ENCODE results near the gene DOCK3. TPM values are rescaled to one million over a fixed set of nuclear protein-coding genes. Genes with fewer than 3 reads are reported as not detected.
"Not testable (repeated sequence)": the region's sequence is repeated elsewhere in the genome, so short reads cannot be mapped to it uniquely, and the experiment has no call there.

DOCK3 gene
- total RNA-seq, 1 experiment from 2014 or later, result 0.04 TPM

- Histone ChIP-seq H3K9ac (ENCODE audit: low read length) (no peak overlapping the region), H3K27ac (ENCODE audit: low read length) (no peak overlapping the region), H4K20me1 (ENCODE audit: insufficient read depth, low read depth, low read length) (no peaks in the 10 kb centered on the region), H3K4me1 (ENCODE audit: low read length) (no peaks in the 10 kb centered on the region), H3K9me2 (replicated peaks; ENCODE audit: insufficient read depth, low read length) (no peaks in the 10 kb centered on the region), H3K79me2 (ENCODE audit: low read length) (no peaks in the 10 kb centered on the region), H3K4me3 (ENCODE audit: low read length) (no peak overlapping the region), H2AFZ (ENCODE audit: low read length) (no peak overlapping the region), H3K4me2 (ENCODE audit: low read depth, low read length, poor library complexity, severe bottlenecking) (no peak overlapping the region), H3K36me3 (ENCODE audit: insufficient read depth, low read length) (no peaks in the 10 kb centered on the region), H3K27me3 (ENCODE audit: low read length) (no peaks in the 10 kb centered on the region), H3K9me3 (ENCODE audit: low read length) (no peaks in the 10 kb centered on the region)
- DNase-seq, result no peak
These were observed 516.1 kb downstream of the DOCK3 start for GRCh38 chr3:51190827-51191226.

- H3K27ac ChIP-seq (ENCODE audit: low read length), result no peak overlapping the region
- no peak overlapping the region for H2AFZ ChIP-seq (ENCODE audit: low read length)
- no peak overlapping the region for H3K9ac ChIP-seq (ENCODE audit: low read length)
- no peaks in the 10 kb centered on the region for H4K20me1 ChIP-seq (ENCODE audit: insufficient read depth, low read depth, low read length)
- H3K4me1 ChIP-seq (ENCODE audit: low read length), result no peaks in the 10 kb centered on the region
- H3K36me3 ChIP-seq (ENCODE audit: insufficient read depth, low read length), result no peaks in the 10 kb centered on the region
- DNase-seq, result no peak
- no peaks in the 10 kb centered on the region for H3K27me3 ChIP-seq (ENCODE audit: low read length)
- no peak overlapping the region for H3K4me2 ChIP-seq (ENCODE audit: low read depth, low read length, poor library complexity, severe bottlenecking)
- H3K9me3 ChIP-seq (ENCODE audit: low read length), result no peaks in the 10 kb centered on the region
- H3K9me2 ChIP-seq (replicated peaks; ENCODE audit: insufficient read depth, low read length), result no peaks in the 10 kb centered on the region
- H3K4me3 ChIP-seq (ENCODE audit: low read length), result no peak overlapping the region
- H3K79me2 ChIP-seq (ENCODE audit: low read length), result no peaks in the 10 kb centered on the region
These were observed 517.0 kb downstream of the DOCK3 start for GRCh38 chr3:51191768-51192167.

- no peaks in the 10 kb centered on the region for H3K79me2 ChIP-seq (ENCODE audit: low read length)
- H3K9ac ChIP-seq (ENCODE audit: low read length), result no peak overlapping the region
- H4K20me1 ChIP-seq (ENCODE audit: insufficient read depth, low read depth, low read length), result no peaks in the 10 kb centered on the region
- DNase-seq, result no peak
- H3K27me3 ChIP-seq (ENCODE audit: low read length), result no peaks in the 10 kb centered on the region
- H3K36me3 ChIP-seq (ENCODE audit: insufficient read depth, low read length), result no peaks in the 10 kb centered on the region
- H3K9me3 ChIP-seq (ENCODE audit: low read length), result 0 out of 2 replicates have a peak, but pooled peaks cover 2% of the 10 kb centered on the region
- H3K4me2 ChIP-seq (ENCODE audit: low read depth, low read length, poor library complexity, severe bottlenecking), result no peak overlapping the region
- H3K4me3 ChIP-seq (ENCODE audit: low read length), result no peak overlapping the region
- no peaks in the 10 kb centered on the region for H3K4me1 ChIP-seq (ENCODE audit: low read length)
- no peaks in the 10 kb centered on the region for H3K9me2 ChIP-seq (replicated peaks; ENCODE audit: insufficient read depth, low read length)
- no peak overlapping the region for H2AFZ ChIP-seq (ENCODE audit: low read length)
- no peak overlapping the region for H3K27ac ChIP-seq (ENCODE audit: low read length)
These were observed 523.8 kb downstream of the DOCK3 start for GRCh38 chr3:51198477-51198876.

GRCh38 chr3:51199296-51199695 is 524.6 kb downstream of the DOCK3 start:
- H3K9me2 ChIP-seq (replicated peaks; ENCODE audit: insufficient read depth, low read length); H3K9me3 ChIP-seq (ENCODE audit: low read length); H3K4me1 ChIP-seq (ENCODE audit: low read length); H3K4me3 ChIP-seq (ENCODE audit: low read length); DNase-seq; H3K36me3 ChIP-seq (ENCODE audit: insufficient read depth, low read length); H3K79me2 ChIP-seq (ENCODE audit: low read length); H3K27me3 ChIP-seq (ENCODE audit: low read length); H3K27ac ChIP-seq (ENCODE audit: low read length); H3K4me2 ChIP-seq (ENCODE audit: low read depth, low read length, poor library complexity, severe bottlenecking); H4K20me1 ChIP-seq (ENCODE audit: insufficient read depth, low read depth, low read length); H2AFZ ChIP-seq (ENCODE audit: low read length); H3K9ac ChIP-seq (ENCODE audit: low read length): not testable (repeated sequence)

GRCh38 chr3:51216291-51216690 is 541.6 kb downstream of the DOCK3 start:
- Histone ChIP-seq H3K4me3 (ENCODE audit: low read length) (no peak overlapping the region), H3K9me3 (ENCODE audit: low read length) (no peaks in the 10 kb centered on the region), H3K36me3 (ENCODE audit: insufficient read depth, low read length) (no peaks in the 10 kb centered on the region), H3K27ac (ENCODE audit: low read length) (no peak overlapping the region), H3K79me2 (ENCODE audit: low read length) (no peaks in the 10 kb centered on the region), H3K27me3 (ENCODE audit: low read length) (no peaks in the 10 kb centered on the region), H2AFZ (ENCODE audit: low read length) (no peak overlapping the region), H4K20me1 (ENCODE audit: insufficient read depth, low read depth, low read length) (no peaks in the 10 kb centered on the region), H3K4me1 (ENCODE audit: low read length) (no peaks in the 10 kb centered on the region), H3K9ac (ENCODE audit: low read length) (no peak overlapping the region), H3K4me2 (ENCODE audit: low read depth, low read length, poor library complexity, severe bottlenecking) (no peak overlapping the region), H3K9me2 (replicated peaks; ENCODE audit: insufficient read depth, low read length) (no peaks in the 10 kb centered on the region)
- DNase-seq, result no peak

GRCh38 chr3:51221959-51222358 is 547.2 kb downstream of the DOCK3 start:
- no peak overlapping the region for H3K4me3 ChIP-seq (ENCODE audit: low read length)
- no peak for DNase-seq
- no peak overlapping the region for H3K4me2 ChIP-seq (ENCODE audit: low read depth, low read length, poor library complexity, severe bottlenecking)
- no peak overlapping the region for H3K9ac ChIP-seq (ENCODE audit: low read length)
- no peaks in the 10 kb centered on the region for H3K9me3 ChIP-seq (ENCODE audit: low read length)
- H3K4me1 ChIP-seq (ENCODE audit: low read length), result no peaks in the 10 kb centered on the region
- H4K20me1 ChIP-seq (ENCODE audit: insufficient read depth, low read depth, low read length), result no peaks in the 10 kb centered on the region
- H3K27me3 ChIP-seq (ENCODE audit: low read length), result no peaks in the 10 kb centered on the region
- H3K9me2 ChIP-seq (replicated peaks; ENCODE audit: insufficient read depth, low read length), result no peaks in the 10 kb centered on the region
- no peak overlapping the region for H3K27ac ChIP-seq (ENCODE audit: low read length)
- no peak overlapping the region for H2AFZ ChIP-seq (ENCODE audit: low read length)
- no peaks in the 10 kb centered on the region for H3K79me2 ChIP-seq (ENCODE audit: low read length)
- no peaks in the 10 kb centered on the region for H3K36me3 ChIP-seq (ENCODE audit: insufficient read depth, low read length)

GRCh38 chr3:51224283-51224682 is 549.6 kb downstream of the DOCK3 start:
- H3K79me2 ChIP-seq (ENCODE audit: low read length), result no peaks in the 10 kb centered on the region

GRCh38 chr3:51224843-51225242 is 550.1 kb downstream of the DOCK3 start:
- Histone ChIP-seq H2AFZ (ENCODE audit: low read length) (no peak overlapping the region), H3K79me2 (ENCODE audit: low read length) (no peaks in the 10 kb centered on the region), H4K20me1 (ENCODE audit: insufficient read depth, low read depth, low read length) (no peaks in the 10 kb centered on the region), H3K27me3 (ENCODE audit: low read length) (no peaks in the 10 kb centered on the region), H3K4me1 (ENCODE audit: low read length) (no peaks in the 10 kb centered on the region), H3K9ac (ENCODE audit: low read length) (no peak overlapping the region), H3K27ac (ENCODE audit: low read length) (no peak overlapping the region), H3K9me3 (ENCODE audit: low read length) (no peaks in the 10 kb centered on the region), H3K9me2 (replicated peaks; ENCODE audit: insufficient read depth, low read length) (no peaks in the 10 kb centered on the region), H3K36me3 (ENCODE audit: insufficient read depth, low read length) (no peaks in the 10 kb centered on the region), H3K4me3 (ENCODE audit: low read length) (no peak overlapping the region), H3K4me2 (ENCODE audit: low read depth, low read length, poor library complexity, severe bottlenecking) (no peak overlapping the region)
- DNase-seq, result no peak

More at GRCh38 chr3:51224283-51224682, 549.6 kb downstream of the DOCK3 start:
- no peaks in the 10 kb centered on the region for H3K36me3 ChIP-seq (ENCODE audit: insufficient read depth, low read length)
- H3K27ac ChIP-seq (ENCODE audit: low read length), result no peak overlapping the region
- H3K9me2 ChIP-seq (replicated peaks; ENCODE audit: insufficient read depth, low read length), result no peaks in the 10 kb centered on the region
- H3K9me3 ChIP-seq (ENCODE audit: low read length), result no peaks in the 10 kb centered on the region
- H3K27me3 ChIP-seq (ENCODE audit: low read length), result no peaks in the 10 kb centered on the region
- no peaks in the 10 kb centered on the region for H3K4me1 ChIP-seq (ENCODE audit: low read length)
- no peak overlapping the region for H3K4me2 ChIP-seq (ENCODE audit: low read depth, low read length, poor library complexity, severe bottlenecking)
- no peak for DNase-seq
- no peak overlapping the region for H2AFZ ChIP-seq (ENCODE audit: low read length)
- no peaks in the 10 kb centered on the region for H4K20me1 ChIP-seq (ENCODE audit: insufficient read depth, low read depth, low read length)
- H3K4me3 ChIP-seq (ENCODE audit: low read length), result no peak overlapping the region
- no peak overlapping the region for H3K9ac ChIP-seq (ENCODE audit: low read length)

- Histone ChIP-seq H2AFZ (ENCODE audit: low read length) (no peak overlapping the region), H3K4me3 (ENCODE audit: low read length) (no peak overlapping the region), H3K27ac (ENCODE audit: low read length) (no peak overlapping the region), H3K27me3 (ENCODE audit: low read length) (no peaks in the 10 kb centered on the region), H3K36me3 (ENCODE audit: insufficient read depth, low read length) (no peaks in the 10 kb centered on the region), H3K9me2 (replicated peaks; ENCODE audit: insufficient read depth, low read length) (no peaks in the 10 kb centered on the region), H3K9me3 (ENCODE audit: low read length) (no peaks in the 10 kb centered on the region), H3K9ac (ENCODE audit: low read length) (no peak overlapping the region), H4K20me1 (ENCODE audit: insufficient read depth, low read depth, low read length) (no peaks in the 10 kb centered on the region), H3K79me2 (ENCODE audit: low read length) (no peaks in the 10 kb centered on the region), H3K4me1 (ENCODE audit: low read length) (no peaks in the 10 kb centered on the region), H3K4me2 (ENCODE audit: low read depth, low read length, poor library complexity, severe bottlenecking) (no peak overlapping the region)
- DNase-seq, result no peak
These were observed 568.2 kb downstream of the DOCK3 start for GRCh38 chr3:51242939-51243338.
